Aorta (tissue), 5 donors: Measurements from ENCODE around the gene ZNF516. TPM values are rescaled to one million over a fixed set of nuclear protein-coding genes. Genes with fewer than 3 reads are reported as not detected.

Experiments
- ATAC-seq: fragments of 200-7000 bp; cut with Tn5 transposase; one replicate; pipeline ENCODE4 v1.9.1; 2022; ENCODE audit warnings: moderate library complexity; ENCODE audit not compliant: low FRiP score
- DNase-seq, 2 donors: peaks; one replicate each; pipeline ENCODE4 v3.0.0-alpha.2; 2020
- H3K27ac ChIP-seq, 2 donors: one replicate each; pipeline ENCODE4 v1.5.1; 2013; ENCODE audit warnings: low read length in 2 of 2, mild to moderate bottlenecking in 2 of 2, moderate library complexity in 2 of 2, control low read depth in 1 of 2, inconsistent platforms in 1 of 2, low read depth in 1 of 2
- H3K27me3 ChIP-seq, 2 donors: one replicate each; pipeline ENCODE4 v1.6.1; 2013; ENCODE audit warnings: control low read depth in 1 of 2, low read length in 1 of 2, mild to moderate bottlenecking in 1 of 2, moderate library complexity in 1 of 2; ENCODE audit not compliant: insufficient read depth in 2 of 2, control insufficient read depth in 1 of 2
- H3K36me3 ChIP-seq, 2 donors: one replicate each; pipeline ENCODE4 v1.6.1; 2013; ENCODE audit warnings: control low read depth in 1 of 2, low read length in 1 of 2, mild to moderate bottlenecking in 1 of 2; ENCODE audit not compliant: insufficient read depth in 2 of 2, control insufficient read depth in 1 of 2
- H3K4me1 ChIP-seq, 2 donors: one replicate each; pipeline ENCODE4 v1.6.1; 2013; ENCODE audit warnings: low read length in 2 of 2, control low read depth in 1 of 2, mild to moderate bottlenecking in 1 of 2, moderate library complexity in 1 of 2; ENCODE audit not compliant: insufficient read depth in 2 of 2, control insufficient read depth in 1 of 2
- H3K4me3 ChIP-seq, 2 donors: one replicate each; pipeline ENCODE4 v1.5.1; 2013; ENCODE audit warnings: low read length in 2 of 2, control low read depth in 1 of 2, mild to moderate bottlenecking in 1 of 2
- H3K9me3 ChIP-seq: one replicate; pipeline ENCODE4 v1.6.1; 2013; ENCODE audit warnings: mild to moderate bottlenecking, low read length; ENCODE audit not compliant: control insufficient read depth
- WGBS, 2 donors: extraction: QIAGEN DNeasy Blood & Tissue Kit; methylation state at CpG; one replicate each; pipeline ENCODE4 v1.1.7; 2013; 5-methylcytosine and 5-hydroxymethylcytosine counted together
- intact Hi-C, 2 donors: fragments of 100-400 bp; cut with DNase I; formaldehyde crosslinking; loops; one replicate each; pipeline versions ENCODE4 v1.14.2 to v1.15.0; 2022
- polyA plus RNA-seq, 2 donors: library from polyadenylated mRNA; stranded (reverse); fragments of 200-250 nt; gene quantifications; one replicate each; pipeline ENCODE4 v1.2.3, GENCODE V29; 2013
- total RNA-seq, 2 donors: library from RNA; stranded (reverse); fragmentation: NEBNext Ultra II Directional; extraction: Animal tissue kit (Norgen Biotek cat#: 25700); gene quantifications; one replicate each; pipeline ENCODE4 v1.2.1, GENCODE V29; 2021
- donor health status: healthy with polysubstance abuse.
- donor health status: Bipolar disorder and iron deficiency.
- donor health status: DM: no; HTN: no; CAD: no.
- donor health status: DM: no; HTN: no; CAD: no.
- donor health status: DM: yes; HTN: yes; CAD: no.

The ZNF516 gene
- total and polyA plus RNA-seq, 4 donors: 2.0 to 55.6 (median 17.1) TPM

- no peak overlapping the region for H3K27ac ChIP-seq
- no peak overlapping the region for H3K4me3 ChIP-seq
- WGBS, 2 donors: 93 to 95% methylated on average over 7 of the region's 7 CpGs
- H3K9me3 ChIP-seq: no peaks in the 10 kb centered on the region
- H3K36me3 ChIP-seq: peaks cover 0 to 3% of the 10 kb centered on the region in 2 donors
- DNase-seq: no peak
- no peaks in the 10 kb centered on the region for H3K4me1 ChIP-seq
- H3K27me3 ChIP-seq: no peaks in the 10 kb centered on the region
- intact Hi-C loops: no loop called here
- ATAC-seq: no peak
These were observed 132.4 kb downstream of the ZNF516 start for GRCh38 chr18:76362676-76363075.

DNA sequence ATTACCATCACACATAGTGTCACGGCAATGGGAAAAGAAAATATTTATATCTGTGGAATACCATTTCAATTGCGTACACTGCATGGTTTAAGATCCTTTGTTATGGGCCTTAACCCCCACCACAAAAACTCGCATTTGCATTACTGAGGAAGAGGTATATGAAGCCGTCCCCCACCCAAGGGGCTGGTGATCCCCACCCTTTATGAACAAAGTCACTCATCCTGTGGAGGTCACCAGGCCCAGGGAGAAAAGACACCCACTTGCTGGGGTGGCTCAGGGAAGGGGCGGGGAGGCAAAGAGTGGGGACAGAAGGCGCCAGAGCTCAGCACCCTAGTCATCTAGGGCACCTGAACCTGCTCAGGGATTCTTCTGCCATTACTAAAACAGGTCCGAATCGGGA is 133.8 kb downstream of the ZNF516 start:
- intact Hi-C loops: no loop called here
- DNase-seq: no peak

DNA sequence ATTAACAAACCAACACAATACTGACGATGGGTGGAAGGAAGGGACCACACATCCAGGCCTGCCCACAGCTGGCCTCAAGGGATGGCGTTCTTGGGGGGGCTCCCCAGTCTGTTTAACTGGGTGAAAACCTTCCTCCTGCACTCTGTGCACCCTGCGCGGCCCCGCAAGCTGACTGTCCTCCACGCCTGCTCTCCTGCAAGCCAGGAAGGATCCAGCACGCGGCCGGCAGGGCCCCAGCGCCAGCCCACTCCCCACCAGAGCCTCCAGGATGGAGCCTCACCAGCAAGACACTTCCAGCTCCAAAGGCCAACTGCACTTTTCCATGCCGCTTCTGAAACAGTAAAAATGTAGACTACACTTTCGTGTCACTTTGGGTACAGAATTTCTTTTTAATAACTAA is 135.1 kb downstream of the ZNF516 start:
- DNase-seq (no peak), ATAC-seq (no peak)
- Histone ChIP-seq H3K4me3 (no peak overlapping the region), H3K36me3 (peaks cover 0 to 4% of the 10 kb centered on the region in 2 donors), H3K9me3 (no peaks in the 10 kb centered on the region), H3K27ac (no peak overlapping the region), H3K4me1 (no peaks in the 10 kb centered on the region), H3K27me3 (no peaks in the 10 kb centered on the region)
- 95 to 97% methylated on average over 12 of the region's 12 CpGs for WGBS, 2 donors
- intact Hi-C loops: loop anchor here in 1 of 2 donors (10.0 kb wide), 1 partner anchor 485 kb away; no protein-coding TSS in a partner anchor

More for the DNA sequence above, 133.8 kb downstream of the ZNF516 start:
- no peaks in the 10 kb centered on the region for H3K27me3 ChIP-seq
- no peaks in the 10 kb centered on the region for H3K9me3 ChIP-seq
- WGBS, 2 donors: 87 to 94% methylated on average over 8 of the region's 8 CpGs
- H3K4me1 ChIP-seq: no peaks in the 10 kb centered on the region
- H3K27ac ChIP-seq: no peak overlapping the region
- ATAC-seq: no peak
- H3K36me3 ChIP-seq: peaks cover 0 to 3% of the 10 kb centered on the region in 2 donors
- H3K4me3 ChIP-seq: no peak overlapping the region

DNA sequence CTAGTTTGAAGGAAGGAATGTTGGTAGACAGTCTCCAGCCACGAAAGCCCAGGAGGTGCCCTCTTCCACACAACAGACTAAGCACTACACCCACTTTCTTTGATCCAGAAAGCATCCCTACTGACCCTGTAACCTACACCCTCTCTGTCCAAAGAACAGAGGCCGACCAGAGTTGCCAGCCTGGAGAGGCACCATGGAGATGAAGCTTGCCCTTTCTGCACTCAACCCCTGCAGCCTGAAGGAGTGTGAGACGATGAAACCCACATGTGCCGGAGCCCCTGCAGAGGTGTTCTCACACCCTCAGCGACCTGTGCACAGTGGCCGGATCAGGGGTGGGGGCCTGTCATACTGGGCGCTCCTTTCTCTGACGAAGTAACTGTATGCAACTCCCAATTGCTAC is 136.3 kb downstream of the ZNF516 start:
- no peak overlapping the region for H3K27ac ChIP-seq
- H3K36me3 ChIP-seq: peaks cover 0 to 4% of the 10 kb centered on the region in 2 donors
- no peak for ATAC-seq
- DNase-seq: no peak
- no peak overlapping the region for H3K4me3 ChIP-seq
- no peaks in the 10 kb centered on the region for H3K4me1 ChIP-seq
- 90 to 92% methylated on average over 8 of the region's 8 CpGs for WGBS, 2 donors
- intact Hi-C loops: loop anchor here in 1 of 2 donors (10.0 kb wide), 1 partner anchor 484 kb away; no protein-coding TSS in a partner anchor
- no peaks in the 10 kb centered on the region for H3K9me3 ChIP-seq
- no peaks in the 10 kb centered on the region for H3K27me3 ChIP-seq

DNA sequence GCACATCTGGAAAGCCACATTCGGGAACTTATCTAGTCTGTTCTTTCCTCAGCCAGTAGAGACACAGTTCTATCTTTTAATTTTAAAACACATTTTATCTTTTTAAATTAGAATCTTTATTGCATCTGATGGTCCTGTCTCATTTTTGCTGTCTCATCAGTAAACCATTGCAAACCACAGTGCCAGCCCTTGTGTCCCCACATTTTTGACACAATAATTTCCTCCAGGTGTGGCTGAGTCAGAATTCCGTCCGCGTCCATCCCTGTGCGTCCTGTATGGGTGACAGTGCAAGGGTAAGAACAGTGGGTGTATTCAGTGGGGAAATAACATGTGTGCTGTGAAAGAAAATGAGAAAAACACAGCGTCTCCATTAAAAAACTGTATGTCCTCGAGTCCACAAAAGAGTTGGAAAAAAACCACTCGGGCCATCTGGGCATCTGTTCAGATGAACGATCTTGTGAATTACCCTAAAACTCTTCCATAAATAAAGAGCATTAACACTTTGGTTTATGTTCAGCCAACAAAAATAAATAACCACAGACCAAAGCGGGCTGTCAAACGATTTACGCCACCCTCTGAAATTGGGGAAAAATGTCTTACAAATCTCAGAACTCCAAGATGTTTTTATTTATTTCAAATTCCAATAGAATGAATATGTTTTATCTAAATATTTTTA is 137.3 kb downstream of the ZNF516 start:
- H3K4me1 ChIP-seq: no peaks in the 10 kb centered on the region
- no peak for ATAC-seq
- no peak for DNase-seq
- no peaks in the 10 kb centered on the region for H3K9me3 ChIP-seq
- no peak overlapping the region for H3K4me3 ChIP-seq
- no peaks in the 10 kb centered on the region for H3K27me3 ChIP-seq
- 72 to 75% methylated on average over 12 of the region's 12 CpGs for WGBS, 2 donors
- peaks cover 0 to 4% of the 10 kb centered on the region in 2 donors for H3K36me3 ChIP-seq
- intact Hi-C loops: loop anchor here in 1 of 2 donors (10.0 kb wide), 1 partner anchor 483 kb away; no protein-coding TSS in a partner anchor
- H3K27ac ChIP-seq: no peak overlapping the region

DNA sequence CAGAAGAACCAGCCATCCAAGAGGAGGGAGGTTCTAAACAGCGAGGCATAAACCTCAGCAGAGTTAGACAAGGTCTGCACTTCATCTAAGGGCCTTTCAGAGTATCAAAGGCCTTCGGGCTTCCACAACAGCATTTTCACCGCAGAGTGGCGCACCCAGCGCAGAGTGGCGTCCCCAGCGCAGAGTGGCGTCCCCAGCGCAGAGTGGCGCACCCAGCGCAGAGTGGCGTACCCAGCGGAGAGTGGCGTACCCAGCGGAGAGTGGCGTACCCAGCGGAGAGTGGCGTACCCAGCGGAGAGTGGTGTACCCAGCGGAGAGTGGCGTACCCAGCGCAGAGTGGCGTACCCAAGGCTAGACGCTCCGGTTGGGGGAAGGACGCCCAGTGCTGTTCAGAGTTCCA is 137.9 kb downstream of the ZNF516 start:
- intact Hi-C loops: loop anchor here in 1 of 2 donors (10.0 kb wide), 1 partner anchor 482 kb away; no protein-coding TSS in a partner anchor

DNA sequence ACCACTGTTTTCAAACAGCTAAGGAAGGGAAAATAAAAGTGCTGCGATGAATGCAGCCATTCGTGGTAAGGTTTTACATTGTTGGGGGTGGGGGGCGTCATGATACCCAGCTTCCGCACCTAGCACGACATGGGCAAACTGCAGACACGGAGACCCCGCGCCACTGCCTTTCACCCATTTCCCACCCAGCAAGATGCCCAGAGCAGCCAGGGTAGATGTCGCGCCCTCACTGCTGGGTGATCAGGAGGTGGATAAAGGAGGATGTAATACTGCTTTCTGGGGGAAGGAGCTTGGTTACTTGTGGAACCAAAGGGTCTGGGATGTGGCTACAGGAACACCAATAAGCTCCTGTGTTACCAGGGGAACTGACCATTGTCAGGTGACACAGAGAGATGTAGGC is 138.4 kb downstream of the ZNF516 start:
- H3K4me1 ChIP-seq: no peaks in the 10 kb centered on the region
- peaks cover 0 to 4% of the 10 kb centered on the region in 2 donors for H3K36me3 ChIP-seq
- intact Hi-C loops: loop anchor here in 1 of 2 donors (10.0 kb wide), 1 partner anchor 482 kb away; no protein-coding TSS in a partner anchor
- DNase-seq (no peak), ATAC-seq (no peak)
- WGBS, 2 donors: 96 to 97% methylated on average over 10 of the region's 10 CpGs
- H3K4me3 ChIP-seq: no peak overlapping the region
- no peak overlapping the region for H3K27ac ChIP-seq
- H3K9me3 ChIP-seq: no peaks in the 10 kb centered on the region
- no peaks in the 10 kb centered on the region for H3K27me3 ChIP-seq

More for the DNA sequence above, 137.9 kb downstream of the ZNF516 start:
- Histone ChIP-seq H3K4me3 (no peak overlapping the region), H3K9me3 (no peaks in the 10 kb centered on the region), H3K27me3 (no peaks in the 10 kb centered on the region), H3K4me1 (no peaks in the 10 kb centered on the region), H3K27ac (no peak overlapping the region), H3K36me3 (peaks cover 0 to 4% of the 10 kb centered on the region in 2 donors)
- no peak for DNase-seq
- ATAC-seq: no peak
- 91 to 92% methylated on average over 26 of the region's 26 CpGs for WGBS, 2 donors

GRCh38 chr18:76354348-76354747 is 140.7 kb downstream of the ZNF516 start:
- Histone ChIP-seq H3K4me3 (no peak overlapping the region), H3K27ac (no peak overlapping the region), H3K9me3 (no peaks in the 10 kb centered on the region), H3K36me3 (peaks cover 0 to 1% of the 10 kb centered on the region in 2 donors), H3K4me1 (no peaks in the 10 kb centered on the region), H3K27me3 (no peaks in the 10 kb centered on the region)
- ATAC-seq (no peak), DNase-seq (no peak)
- 0 to 5% methylated on average over 1 of the region's 1 CpG for WGBS, 2 donors
- intact Hi-C loops: loop anchor here in 1 of 2 donors (10.0 kb wide), 1 partner anchor 480 kb away; no protein-coding TSS in a partner anchor

DNA sequence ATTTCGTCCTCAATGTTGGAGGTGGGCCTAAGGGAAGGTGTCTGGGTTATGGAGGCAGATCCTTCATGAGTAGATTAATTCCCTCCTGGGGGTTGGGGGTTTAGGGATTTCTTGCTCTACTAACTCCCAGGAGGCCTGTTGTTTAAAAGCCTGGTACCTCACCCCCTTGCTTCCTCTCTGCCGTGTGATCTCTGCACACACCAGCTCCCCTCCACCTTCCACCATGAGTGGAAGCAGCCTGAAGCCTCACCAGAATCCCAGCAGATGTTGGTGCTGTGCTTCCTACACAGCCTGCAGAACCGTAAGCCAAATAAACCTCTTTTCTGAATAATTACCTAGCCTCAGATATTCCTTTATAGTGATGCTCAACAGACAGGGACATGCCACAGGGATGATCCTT is 141.5 kb downstream of the ZNF516 start:
- WGBS, 2 donors: 77 to 93% methylated on average over 3 of the region's 3 CpGs
- H3K36me3 ChIP-seq: peaks cover 0 to 1% of the 10 kb centered on the region in 2 donors
- ATAC-seq: no peak
- no peaks in the 10 kb centered on the region for H3K27me3 ChIP-seq
- H3K4me1 ChIP-seq: no peaks in the 10 kb centered on the region
- no peak overlapping the region for H3K4me3 ChIP-seq
- no peak for DNase-seq
- H3K27ac ChIP-seq: no peak overlapping the region
- intact Hi-C loops: loop anchor here in 1 of 2 donors (10.0 kb wide), 1 partner anchor 479 kb away; no protein-coding TSS in a partner anchor
- no peaks in the 10 kb centered on the region for H3K9me3 ChIP-seq
